ENCODE results near the gene ZBTB40.

ZBTB40 gene

DNA sequence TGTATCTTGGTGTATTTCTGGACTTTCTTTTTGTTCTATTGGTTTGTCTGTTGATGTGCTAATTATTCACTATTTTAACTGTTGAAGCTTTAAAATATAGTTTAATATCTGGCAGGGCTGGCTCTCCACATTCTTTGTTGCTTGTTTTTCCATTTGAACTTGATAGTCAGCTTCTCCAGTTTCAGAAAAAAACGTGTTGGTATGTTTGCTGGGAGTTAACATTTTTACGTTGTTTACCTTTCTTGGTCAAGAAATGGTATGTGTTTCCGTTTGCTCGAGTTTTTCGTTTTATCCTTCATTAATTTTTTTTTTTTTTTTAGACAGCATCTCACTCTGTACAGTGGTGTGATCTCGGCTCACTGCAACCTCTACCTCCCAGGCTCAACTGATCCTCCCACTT is 16.9 kb upstream of the ZBTB40 start:
- no peak for DNase-seq

DNA sequence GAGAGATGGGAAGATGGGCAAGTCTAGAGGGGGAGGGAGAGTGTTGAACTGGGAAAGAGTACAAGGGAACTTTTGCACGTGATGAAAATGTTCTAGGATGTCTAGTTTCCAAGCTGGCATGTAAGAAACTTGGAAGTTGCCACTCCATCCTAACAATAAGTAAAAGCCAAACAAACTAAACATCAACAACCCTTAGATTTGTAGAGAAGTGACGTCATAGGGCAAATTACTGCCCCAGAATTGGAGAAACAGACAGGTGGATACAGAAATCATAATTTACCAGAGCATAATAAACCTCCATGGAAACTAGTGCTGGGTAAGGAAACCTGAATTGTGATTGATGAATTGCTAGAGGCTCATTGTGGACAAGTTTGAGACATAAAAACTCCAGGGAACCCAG is 14.7 kb upstream of the ZBTB40 start:
- no peak for DNase-seq

DNA sequence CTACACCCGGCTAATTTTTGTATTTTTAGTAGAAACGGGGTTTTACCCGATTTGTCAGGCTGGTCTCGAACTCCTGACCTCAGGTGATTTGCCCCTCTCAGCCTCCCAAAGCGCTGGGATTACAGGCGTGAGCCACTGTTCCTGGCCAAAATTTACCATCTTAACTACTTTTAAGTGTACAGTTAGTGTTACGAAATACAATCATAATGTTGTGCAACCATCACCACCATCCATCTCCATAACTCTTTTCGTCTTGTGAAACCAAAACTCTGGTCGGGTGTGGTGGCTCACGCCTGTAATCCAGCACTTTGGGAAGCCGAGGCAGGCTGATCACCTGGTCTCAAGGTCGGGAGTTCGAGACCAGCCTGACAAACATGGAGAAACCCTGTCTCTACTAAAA is 14.1 kb upstream of the ZBTB40 start:
- DNase-seq: no peak

DNA sequence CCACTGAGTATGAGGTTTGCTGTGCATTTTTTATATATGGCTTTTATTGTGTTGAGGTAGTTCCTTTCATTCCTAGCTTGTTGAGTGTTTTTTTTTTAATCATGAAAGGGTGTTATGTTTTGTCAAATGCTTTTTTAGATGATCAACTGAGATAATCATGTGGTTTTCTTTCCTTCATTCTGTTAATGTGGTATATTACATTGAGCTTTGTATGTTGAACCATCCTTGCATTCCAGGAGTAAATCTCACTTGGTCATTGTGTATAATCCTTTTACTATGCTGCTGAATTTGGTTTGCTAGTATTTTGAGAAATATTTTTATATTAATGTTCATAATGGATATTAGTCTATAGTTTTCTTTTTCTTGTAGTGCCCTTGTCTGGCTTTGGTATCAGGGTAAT is 11.1 kb upstream of the ZBTB40 start:
- DNase-seq: no peak

DNA sequence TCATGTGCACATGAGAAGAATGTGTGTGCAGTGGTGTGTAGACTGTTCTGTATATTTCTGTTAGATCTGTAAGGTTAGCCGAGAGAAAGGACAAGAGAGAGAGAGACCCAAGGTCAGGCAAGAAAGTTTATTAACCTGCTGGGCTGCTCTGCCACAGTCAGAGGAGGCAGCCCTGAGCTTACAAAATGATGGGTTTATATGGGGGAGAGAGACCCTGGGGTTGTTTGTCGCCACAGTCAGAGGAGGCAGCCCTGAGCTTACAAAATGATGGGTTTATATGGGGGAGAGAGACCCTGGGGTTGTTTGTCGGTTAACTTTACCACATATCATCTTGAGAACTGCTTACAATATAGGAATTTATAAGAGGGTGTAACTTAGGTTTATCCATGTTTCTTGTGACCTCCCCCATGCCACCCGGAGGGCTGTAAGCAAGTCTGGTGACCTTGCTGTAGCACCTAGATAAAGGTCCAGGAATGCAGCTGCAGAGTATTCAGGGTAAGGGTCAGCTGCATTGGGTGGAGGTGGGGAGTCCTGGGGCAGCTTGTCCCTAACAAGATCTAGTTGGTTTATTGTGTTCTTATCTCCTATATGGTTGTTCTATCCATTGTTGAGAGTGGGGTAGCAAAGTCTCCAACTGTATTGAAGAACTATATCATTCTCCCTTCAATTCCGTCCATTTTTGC is 9.3 kb upstream of the ZBTB40 start:
- no peak for DNase-seq

DNA sequence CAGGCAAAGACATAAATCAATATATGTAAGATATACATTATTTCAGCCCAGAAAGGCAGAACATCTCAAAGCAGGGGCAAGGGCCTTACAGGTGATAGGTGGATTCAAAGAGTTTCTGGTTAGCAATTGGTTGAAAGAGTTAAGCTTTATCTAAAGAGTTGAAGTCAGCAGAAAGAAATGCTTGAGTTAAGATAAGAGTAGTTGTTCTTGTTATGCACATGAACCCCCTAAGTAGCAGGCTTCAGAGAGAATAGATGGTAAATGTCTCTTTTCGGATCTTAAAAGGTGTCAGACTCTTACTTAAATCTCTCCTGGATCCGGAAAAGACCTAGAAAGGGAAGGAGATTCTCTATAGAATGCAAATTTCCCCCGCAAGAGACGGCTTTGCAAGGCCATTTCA is 8.3 kb upstream of the ZBTB40 start:
- no peak for DNase-seq

DNA sequence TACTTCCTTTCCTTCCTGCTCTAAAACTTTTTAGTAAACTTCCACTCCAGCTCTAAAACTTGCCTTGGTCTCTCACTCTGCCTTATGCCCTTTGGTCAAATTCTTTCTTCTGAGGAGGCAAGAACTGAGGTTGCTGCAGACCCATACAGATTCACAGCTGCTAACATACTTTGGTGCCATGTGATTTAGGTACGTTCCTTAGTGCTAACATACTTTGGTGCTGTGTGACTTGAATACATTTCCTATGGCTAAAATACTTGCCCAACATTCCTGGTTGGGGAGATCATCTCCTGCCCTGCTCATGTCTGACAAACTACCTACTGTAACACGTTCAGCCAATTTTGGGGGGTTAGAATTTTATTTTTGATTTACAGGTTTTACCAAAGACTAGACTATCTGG is 6.8 kb upstream of the ZBTB40 start:
- DNase-seq: no peak

DNA sequence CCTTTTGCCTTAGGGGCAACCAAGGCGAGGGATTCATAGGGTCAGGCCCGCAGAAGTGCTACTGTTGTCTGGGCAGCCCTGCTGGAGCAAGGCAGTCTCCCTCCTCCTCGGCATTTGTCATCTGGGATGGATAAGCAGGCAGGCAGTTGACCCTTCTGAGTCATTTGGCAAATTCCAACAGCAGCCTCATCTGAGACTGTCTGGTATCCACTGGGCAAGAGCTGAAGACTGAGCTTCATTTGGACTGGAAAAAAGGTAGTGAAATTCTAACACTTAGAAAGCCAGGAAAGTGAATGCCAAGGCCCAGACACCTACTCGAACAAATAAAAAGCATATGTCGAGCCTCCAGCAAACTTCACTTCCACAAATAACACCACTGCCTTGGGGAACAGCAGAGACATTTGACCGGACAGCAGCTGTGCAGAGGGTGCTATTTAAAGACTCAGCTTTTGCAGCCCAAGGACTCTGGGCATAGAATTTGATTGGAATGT is 4.0 kb upstream of the ZBTB40 start:
- no peak for DNase-seq

DNA sequence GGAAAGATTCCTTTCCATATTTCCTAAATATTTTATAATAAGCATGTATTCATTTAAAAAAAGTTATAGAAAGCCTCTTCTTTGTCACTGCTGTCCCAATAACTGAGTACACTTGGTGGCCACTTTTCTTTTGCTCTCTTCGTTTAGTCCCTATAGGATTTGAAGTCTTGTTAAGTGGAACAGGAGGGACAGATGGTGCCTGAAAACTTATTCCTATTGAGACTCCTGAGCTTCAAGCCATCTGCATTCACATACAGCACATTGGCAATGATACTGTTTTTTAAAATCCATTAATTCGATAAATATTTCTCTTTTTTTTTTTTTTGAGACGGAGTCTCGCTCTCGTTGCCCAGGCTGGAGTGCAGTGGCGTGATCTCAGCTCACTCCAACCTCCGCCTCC is 2.0 kb upstream of the ZBTB40 start:
- no peak for DNase-seq

DNA sequence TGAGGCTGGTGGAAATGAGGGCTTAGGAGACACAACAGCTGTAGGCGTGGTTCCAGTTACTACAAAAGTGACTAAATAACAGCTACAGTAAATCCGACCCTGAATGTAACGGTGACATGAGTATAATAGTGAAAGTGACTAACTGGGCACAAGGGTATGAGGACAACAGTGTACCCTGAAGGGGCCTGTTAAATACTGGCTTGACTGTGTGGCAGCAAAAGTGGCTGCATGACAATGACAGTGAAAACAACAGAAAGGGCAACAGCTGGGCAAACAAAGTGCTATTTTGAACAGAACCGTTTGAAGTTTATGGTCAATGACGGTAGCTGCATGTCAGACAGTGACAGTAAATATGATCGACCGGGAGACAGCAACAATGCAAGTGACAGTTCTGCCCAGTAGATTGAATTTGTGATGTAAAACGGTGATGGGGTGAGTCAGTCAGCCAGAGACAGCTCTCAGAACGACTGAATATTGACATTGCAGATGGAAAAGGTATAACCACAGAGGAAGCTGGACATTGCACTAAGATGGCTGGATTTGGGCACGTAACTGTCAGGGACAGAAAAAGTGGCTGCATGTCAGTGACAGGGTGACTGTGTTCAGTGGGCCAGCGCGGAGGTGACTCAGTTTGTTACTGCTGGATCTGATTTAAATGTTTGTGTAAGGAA is 1.2 kb upstream of the ZBTB40 start:
- no peak for DNase-seq

DNA sequence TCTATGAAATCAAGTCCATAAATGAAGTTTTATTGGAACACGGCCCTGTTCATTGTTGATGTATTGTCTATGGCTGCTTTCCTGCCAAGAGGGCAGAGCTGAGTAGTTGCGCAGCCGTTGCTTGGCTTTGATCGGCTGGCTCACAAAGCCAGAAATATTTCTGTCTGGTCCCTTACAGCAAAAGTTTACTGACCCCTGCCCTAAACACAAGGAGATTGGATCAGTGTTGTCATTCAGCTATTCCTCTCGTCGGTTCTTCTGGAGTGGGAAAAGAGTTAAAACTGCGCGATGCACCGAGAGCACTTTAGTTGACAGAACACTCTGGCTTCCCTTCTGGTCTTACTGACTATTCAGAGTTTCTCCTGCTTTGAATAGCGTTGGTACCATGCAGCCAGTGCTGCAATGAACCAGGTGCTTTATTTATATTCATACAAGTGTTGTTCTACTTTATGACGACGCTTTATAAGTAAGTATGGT is 868 bp downstream of the ZBTB40 start:
- DNase-seq: no peak

DNA sequence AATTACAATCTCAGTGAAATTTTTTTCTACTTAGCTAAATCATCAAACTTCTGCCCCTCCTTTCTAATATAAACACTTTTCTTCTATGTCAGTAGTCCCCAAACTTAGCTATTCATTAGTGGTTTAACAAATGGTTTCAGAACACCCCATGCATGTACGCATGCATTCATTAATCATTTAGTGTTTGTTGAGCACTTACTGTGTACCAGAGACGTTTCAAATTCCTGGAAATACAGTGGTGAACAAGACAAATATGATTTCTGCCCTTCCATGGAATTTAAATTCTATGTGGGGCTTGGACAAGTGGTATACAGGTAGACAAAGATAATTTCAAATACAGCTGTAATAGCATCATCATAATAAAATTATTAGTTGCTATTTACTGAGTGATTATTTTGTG is 1.5 kb downstream of the ZBTB40 start:
- no peak for DNase-seq

DNA sequence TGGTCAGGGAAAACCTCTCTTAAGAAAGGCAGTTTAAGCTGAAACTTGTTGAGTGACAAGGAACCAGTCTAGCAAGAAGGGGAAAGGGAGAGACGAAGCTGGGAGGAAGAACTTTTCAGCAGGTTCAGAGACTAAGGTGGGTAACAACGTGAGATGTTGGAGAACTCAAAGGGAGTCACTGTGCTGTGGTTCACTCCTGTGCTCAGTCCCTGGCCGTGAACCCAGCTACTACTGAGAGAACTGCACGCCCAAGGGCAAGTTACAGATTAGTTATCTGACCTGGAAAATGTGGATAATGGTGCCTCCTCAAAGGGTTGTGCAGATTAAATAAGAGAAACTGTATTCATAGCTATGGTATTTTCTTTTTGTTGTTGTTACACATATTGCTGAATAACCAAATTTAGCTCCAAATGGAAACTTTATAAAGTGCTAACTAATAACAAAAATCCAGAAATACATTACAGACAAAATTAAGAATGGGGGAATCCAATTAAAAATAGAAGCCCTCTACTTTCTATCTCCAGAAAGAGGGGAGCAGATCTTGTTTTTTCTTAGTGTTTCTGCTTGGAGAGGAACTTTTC is 2.9 kb downstream of the ZBTB40 start:
- DNase-seq: no peak

DNA sequence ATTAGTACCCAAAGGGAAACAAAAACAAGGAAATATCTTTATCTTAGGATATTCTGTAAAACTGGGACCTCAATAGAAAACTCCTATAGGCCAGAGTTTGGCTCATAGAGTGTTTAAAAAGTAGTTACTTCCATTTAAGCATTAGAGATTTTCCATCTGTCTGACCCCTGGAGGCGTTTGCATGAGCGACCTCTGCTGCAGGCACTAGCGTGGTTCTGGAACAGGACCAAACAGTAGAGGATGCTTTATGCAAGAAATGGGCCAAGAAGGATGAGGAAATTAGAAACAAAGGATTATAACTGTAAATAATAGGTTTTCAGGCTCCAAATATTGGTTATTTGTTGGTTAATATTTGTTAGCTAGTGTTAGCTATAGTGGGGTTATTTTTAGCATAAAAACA is 5.7 kb downstream of the ZBTB40 start:
- no peak for DNase-seq

DNA sequence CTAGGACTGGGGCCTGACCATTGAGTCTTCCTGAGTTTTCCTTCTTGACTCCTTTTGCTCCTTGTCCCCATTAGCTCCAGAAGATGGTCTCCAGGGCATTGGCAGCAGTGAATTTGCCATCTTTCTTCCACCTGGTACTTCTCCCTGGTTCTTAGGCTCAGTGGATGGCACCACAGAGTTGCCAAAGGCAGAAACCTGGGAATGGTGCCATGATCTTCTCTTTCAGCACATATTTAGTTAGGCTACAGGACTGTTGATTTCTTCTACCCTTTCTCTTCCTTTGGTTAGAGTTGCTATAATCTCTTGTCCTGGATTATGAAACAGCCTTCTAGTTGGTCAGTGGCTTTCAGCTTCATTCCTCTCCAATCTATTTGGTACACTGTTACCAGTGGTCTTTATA is 6.2 kb downstream of the ZBTB40 start:
- no peak for DNase-seq

DNA sequence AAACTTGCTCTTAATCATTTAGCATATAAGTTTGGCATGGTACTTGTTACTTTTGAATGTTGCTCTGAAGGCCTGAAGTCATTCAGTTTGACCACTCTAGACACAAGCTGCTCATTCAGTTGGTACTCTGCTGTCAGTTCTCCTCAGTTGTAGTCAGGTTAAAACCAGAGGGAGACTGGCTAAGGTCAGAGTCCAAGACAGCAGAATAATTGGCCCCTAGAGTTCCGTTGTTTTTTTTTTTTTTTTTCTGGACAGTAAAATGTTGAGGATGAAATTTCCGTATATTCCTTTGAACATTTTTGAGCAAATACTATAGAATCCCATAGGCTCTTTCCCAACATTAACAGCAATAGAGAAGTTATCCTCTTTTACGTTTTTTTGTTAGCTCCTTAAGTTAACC is 9.4 kb downstream of the ZBTB40 start:
- no peak for DNase-seq

DNA sequence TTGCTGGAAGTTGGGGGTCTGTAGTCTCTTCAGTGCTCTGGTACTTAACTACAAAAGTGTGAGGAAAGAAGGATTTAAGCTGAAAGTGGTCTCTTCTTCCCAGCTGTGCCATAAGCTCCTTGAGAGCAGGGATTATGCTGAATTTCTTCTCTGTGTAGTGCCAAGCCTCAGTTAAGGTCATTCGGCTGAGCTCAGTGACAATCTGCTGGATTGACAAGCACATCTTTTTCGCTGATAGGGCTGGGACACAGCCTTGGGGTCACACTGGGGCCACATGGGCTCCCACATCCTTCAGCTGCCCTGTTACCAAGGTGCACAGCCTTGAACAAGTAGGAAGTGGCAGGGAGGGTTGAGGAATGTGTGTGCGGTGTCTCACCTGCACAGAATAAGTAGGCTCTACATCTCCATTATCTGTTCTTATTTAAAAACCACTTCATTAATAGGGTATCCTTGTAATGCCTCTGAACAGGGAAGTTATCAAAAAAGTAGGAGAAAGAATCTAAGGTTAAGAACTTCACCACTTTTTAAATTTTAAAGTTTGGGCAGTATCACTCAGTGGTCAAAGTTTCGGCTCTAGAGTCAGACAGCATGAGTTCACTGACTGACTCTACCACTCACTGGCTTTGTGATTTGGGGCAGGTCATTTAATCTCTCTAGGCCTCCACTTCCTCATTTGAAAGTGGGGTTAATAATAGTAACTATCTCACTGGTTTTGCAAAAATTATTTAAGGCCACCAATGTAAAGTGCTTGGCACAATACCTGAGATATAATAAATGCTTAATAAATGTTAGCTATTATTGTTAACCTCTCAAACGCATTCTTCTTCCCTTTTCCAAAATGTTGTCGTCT is 10.3 kb downstream of the ZBTB40 start:
- no peak for DNase-seq

DNA sequence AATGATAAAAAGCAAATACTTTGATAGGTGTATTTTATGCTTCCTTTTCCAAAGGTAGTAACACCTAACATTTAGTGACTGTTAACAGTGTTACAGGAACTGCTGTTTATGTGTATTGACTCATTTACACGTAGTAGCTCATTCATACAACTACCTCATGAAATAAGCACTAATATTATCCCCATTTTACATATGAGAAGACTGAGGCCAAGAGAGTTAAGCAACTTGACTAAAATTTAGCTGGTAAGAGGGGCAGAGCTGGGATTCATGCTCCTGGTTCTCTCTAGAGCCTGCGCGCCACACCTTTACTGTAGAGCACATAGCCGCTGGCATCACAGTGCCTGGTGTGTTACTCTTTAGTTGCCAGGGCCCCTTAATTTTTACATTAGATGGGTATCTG is 11.3 kb downstream of the ZBTB40 start:
- DNase-seq: no peak

DNA sequence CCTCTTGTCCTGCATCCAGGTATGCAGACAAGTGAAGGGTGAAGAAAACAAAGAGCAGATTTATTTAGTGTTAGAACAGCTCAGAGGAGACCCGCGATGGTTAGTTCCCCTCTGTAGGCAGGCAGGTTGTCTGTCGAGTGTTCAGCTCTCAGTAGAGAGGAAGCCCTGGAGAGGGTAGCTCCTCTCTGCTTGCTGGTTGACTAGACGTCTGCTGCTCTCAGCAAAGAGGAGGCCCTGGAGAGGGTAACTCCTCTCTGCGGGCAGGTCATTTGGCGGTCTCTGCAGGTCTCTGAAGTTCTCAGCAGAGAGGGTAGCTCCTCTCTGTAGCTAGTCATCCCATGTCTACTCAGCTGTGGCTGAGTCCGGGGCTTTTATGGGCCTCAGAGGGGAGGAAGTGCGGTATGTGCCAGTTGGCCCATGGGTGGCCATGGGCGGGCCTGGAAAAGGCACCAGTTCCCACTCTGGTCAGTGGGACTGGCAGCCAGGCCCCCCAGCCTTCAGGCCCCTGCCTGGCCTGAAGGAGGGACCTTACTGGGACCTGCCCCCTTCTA is 13.4 kb downstream of the ZBTB40 start:
- no peak for DNase-seq

DNA sequence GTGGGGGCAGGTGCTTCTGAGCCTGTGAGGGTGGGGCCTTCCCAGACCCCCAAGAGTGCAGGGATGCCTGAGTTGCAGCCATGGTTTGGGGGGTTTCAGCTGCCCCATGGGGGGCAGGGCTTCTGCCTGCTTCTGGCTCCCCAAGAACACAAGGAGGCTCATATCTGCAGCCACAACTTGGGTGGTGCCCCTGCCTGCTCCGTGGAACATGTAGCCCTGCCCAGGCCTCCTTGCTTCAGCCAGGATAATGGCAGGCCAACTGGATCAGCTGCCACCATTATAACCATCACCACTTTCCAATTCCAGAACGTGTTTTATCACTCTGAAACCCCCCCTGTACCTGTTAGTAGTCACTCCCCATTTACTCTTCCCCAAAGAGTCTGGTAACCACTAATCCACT is 14.0 kb downstream of the ZBTB40 start:
- DNase-seq: no peak

DNA sequence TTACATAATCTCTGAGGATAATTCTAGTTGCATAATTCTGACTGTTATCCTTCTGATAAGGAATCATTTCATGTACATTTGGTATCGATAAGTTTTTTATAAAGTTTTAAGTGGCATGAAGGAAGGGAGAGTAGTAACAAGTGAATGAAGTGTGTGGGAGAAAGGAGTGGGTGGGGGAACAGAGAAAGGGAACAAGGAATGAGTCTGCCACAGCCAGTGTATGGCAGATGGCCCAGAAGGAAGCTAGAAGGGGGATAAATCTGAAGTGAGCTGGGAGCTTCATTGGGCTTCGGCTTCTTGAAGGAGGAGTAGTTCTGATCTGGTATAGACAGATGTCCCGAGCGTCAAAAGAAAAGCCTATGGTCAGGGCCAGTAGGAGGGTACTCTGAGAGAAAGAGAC is 18.6 kb downstream of the ZBTB40 start:
- no peak for DNase-seq

DNA sequence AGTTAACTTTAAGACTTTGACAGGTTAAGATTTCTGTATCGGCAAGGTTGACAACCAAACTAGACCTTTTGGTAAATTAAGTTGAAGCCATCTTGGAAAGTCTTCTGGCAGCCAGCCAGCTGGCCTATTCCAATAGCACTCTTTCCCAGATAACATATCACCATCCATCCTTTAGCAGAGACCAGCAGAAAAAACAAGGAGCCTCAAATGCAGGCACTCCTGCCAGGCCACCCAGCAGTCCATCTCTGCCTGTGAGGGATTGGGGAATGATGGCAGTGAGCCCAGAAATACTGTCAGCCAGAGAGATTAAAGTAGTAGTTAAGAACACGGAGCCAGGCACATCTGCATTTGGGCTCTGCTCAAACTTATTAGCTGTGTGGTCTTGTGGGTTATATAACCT is 19.4 kb downstream of the ZBTB40 start:
- DNase-seq: no peak

DNA sequence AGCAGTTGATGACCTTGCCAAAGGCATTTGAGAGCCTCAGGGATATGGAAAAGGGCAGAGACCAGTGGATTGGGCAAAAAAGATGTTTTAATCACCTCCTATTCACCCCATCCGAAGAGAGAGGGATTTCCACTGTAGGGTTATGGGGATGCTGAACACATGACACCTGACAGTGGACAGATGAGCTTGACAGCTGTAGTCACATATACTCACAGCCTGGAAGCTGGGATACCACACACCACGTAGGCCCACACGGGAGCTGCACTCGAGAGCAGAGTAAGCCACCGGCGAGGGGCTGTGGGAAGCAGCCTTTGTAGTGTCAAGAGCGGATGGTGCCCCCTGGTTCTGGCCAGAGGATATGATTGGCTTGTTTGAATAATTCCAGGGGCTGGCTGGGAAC is 20.0 kb downstream of the ZBTB40 start:
- no peak for DNase-seq

Data from activated CD8-positive, alpha-beta memory T cell treated with anti-CD3 and anti-CD28 coated beads for 24 hours (primary cell).